Fibroblast of skin of abdomen (primary cell): ENCODE data around the gene DLK2.

Source experiments
- DNase-seq: peaks from one replicate; pipeline ENCODE4 v3.0.0-alpha.2; 2013

The DLK2 gene

DNA sequence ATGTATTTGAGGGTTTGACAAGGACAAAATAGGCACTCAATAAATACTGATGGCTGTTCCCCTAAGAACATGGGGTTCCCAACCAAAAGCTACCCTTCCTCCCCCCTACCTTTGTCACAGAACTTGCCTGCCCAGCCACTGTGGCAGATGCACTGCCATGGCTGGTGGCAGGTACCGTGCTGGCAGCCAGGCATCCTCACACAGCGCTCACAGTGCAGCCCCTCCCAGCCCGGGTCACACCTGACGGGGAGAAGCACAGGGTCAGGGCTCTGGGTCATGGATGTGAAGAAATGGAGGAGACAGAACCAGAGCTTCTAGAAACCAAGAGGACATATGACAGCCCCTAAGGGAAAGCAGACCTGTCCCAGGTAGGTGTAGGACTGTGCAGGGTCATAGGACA is 2.5 kb downstream of the DLK2 start:
- DNase-seq, result no peak

DNA sequence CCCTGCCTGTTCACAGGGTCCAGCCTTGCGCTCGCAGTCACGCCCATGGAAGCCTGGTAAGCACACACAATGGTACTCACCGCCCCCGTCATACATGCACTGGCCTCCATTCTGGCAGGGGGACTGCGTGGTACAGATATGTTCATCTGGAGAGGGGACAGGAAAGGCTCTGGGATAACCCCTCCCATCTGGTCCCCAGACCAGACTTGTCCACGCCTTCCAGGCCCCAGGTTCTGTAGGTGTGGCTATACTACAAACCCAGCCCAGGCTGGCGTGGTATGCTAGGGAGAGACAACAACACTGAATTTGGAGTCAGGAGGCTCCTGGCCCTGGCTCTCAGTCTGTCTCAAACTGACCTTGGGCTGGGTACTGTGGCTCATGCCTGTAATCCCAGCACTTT is 3.4 kb downstream of the DLK2 start:
- no peak for DNase-seq

DNA sequence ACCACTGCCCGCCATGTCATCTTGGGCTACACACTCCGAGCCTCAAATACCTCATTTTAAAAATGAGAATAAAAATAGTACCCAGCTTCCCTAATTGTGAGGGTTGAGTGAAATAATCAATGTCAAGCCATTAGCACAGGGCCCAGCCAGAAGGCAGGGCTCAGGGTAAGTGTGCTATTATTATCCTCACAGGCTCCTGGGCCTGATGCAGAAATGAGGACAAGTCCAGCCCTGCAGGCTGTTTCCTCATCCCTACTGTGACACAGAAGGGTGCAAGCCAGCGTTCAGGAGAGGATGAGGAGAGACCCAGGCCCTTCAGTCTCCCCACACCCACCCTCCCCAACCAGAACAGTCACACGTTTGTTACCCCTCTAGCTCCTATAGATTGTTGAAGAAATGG is 4.0 kb downstream of the DLK2 start:
- no peak for DNase-seq

DNA sequence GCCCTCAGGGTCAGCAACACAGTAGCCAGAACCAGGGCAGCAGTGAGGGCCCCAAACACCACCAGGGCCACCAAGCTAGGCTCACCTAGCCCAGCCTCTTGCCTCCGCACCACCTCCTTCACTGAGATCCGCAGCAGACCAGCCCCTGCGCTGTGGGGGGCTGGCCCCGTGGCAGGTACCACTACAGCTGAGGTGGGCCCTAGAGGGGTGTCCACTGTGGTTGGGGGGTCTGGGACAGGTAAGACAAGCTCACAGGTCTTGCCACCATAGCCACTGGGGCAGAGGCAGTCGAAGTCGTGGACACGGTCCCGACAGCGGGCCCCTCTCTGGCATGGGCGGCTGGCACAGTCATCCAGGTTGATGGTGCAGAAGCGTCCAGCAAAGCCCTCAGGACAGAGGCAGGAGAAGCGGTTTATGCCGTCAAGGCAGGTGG is 4.6 kb downstream of the DLK2 start:
- DNase-seq, result no peak

DNA sequence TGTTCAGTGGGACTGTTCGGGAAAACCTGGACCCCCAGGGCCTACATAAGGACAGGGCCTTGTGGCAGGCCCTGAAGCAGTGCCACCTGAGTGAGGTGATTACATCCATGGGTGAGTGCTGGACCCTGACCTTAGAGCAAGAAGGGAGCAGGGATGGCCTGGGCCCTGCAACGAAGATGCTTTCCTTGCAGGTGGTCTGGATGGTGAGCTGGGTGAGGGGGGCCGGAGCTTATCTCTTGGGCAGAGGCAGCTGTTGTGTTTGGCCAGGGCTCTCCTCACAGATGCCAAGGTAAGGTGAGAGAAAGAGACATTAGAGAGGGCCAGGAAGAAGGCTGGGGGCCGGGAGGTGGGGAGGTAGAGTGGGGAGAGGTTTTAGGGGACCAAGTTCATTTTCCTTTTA is 6.4 kb downstream of the DLK2 start:
- DNase-seq, result no peak

DNA sequence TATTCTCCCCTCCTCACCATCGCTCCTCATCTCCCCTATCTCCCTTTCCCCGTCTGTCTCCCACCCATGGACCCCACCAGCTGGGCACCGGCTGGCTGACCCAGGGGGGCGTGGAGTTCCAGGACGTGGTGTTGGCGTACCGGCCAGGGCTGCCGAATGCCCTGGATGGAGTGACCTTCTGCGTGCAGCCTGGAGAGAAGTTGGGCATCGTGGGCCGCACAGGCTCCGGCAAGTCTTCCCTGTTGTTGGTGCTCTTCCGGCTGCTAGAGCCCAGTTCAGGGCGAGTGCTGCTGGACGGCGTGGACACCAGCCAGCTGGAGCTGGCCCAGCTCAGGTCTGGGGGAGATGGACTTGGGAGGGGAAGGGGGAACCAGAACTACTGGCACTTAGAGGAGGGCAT is 7.7 kb downstream of the DLK2 start:
- no peak for DNase-seq

DNA sequence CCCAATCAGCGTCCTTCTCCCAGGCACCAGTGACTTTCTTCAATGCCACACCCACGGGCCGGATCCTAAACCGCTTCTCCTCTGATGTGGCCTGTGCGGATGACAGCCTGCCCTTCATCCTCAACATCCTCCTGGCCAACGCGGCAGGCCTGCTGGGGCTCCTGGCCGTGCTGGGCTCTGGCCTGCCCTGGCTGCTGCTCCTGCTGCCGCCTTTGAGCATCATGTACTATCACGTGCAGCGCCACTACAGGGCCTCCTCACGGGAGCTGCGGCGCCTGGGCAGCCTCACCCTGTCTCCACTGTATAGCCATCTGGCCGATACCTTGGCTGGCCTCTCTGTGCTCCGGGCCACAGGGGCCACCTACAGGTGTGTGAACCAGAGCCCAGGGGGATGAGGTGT is 9.8 kb downstream of the DLK2 start:
- no peak for DNase-seq

DNA sequence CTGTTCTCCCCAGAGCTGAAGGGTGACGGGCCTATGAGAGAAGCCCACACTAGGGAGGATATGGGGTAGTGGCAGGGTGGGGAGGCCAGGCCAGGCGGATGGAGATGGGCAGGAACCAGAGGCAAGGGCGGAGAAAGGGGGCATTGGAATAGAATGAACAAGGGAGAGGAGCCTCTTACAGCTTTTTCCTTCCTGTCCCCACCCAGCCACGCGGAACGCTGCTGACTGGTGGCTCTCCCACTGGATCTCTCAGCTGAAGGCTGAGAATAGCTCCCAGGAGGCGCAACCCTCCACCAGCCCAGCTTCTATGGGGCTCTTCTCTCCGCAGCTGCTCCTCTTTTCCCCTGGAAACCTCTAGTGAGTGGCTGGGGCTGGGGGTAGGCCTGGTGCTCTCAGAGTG is 10.8 kb downstream of the DLK2 start:
- no peak for DNase-seq

DNA sequence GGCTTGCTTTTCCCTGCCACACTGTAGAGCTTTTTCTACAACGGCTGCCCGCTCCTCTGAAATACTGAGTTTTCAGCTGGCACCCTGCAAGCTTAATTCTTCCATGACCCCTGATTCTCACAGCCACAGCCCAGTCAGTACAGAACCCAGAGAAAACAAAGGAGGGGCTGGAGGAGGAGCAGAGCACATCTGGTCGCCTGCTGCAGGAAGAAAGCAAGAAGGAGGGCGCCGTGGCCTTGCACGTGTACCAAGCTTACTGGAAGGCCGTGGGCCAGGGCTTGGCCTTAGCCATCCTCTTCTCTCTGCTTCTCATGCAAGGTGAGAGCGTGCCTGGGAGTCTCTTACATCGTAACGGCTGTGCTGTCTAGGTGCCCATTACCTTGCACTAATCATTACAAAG is 11.3 kb downstream of the DLK2 start:
- DNase-seq, result no peak

DNA sequence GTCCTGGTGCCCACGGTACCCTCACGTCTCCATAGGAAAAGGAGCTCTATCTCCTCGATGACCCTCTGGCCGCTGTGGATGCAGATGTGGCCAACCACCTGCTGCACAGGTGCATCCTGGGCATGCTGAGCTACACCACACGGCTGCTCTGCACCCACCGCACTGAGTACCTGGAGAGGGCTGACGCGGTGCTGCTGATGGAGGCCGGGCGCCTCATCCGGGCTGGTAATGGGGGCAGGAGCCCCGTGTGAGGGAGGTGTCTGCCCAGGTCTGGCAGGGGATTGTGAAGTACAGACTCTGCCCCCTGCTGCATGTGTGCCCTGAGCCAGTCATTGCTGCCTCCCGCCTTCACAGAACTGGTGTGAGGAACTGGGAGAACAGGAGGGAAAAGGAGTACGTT is 12.4 kb downstream of the DLK2 start:
- DNase-seq, result no peak

DNA sequence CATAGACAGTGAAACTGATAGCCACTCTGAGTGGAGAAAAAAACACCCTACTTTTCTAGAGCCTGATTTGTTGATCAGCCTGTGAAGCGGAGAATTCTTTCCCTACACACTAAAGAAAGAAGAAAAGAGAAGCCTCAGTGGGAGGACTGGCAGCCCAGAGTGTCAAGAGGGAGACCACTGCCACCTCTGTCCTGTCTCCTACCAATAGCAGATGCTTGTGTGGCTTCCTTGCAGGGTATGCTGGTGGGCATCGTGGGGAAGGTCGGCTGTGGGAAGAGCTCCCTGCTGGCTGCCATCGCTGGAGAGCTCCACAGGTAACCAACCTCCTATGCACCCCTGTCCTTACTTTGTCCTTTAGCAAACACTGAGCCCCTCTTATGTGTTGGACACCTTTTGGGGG is 17.6 kb downstream of the DLK2 start:
- DNase-seq, result no peak

DNA sequence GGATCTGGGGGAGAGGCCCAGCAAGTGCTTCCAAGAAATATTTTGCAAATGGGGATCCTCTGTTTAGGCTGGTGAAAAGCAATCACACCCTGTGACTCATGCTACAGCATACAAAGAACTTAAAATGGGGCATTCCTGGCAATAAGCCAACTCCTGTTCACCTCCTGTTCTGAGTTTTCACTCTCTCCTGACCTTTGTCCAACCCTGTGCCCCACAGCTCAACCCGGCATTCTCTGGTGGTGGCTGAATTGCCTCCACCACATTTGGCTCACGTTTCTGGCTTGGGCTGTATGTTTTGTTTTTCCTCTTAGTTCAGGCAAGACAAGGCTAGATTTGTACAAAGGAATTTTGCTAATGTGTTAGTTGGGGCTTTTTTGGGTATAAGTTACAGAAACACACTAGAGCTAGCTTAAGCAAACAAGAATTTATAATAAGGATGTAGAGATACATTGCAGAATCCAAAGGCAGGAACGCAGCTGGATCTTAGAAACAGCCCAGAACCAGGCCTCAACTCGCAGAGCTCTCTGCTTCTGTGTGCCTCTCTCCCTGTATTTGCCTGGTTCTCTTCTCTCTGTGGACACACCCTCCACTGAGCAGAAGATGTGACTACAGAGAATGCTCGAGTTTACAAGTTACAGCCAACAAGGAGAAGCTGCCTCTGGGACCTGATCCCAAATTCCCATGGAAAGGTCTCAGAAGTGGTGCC is 18.6 kb downstream of the DLK2 start:
- peak; percentile 67 for DNase-seq

DNA sequence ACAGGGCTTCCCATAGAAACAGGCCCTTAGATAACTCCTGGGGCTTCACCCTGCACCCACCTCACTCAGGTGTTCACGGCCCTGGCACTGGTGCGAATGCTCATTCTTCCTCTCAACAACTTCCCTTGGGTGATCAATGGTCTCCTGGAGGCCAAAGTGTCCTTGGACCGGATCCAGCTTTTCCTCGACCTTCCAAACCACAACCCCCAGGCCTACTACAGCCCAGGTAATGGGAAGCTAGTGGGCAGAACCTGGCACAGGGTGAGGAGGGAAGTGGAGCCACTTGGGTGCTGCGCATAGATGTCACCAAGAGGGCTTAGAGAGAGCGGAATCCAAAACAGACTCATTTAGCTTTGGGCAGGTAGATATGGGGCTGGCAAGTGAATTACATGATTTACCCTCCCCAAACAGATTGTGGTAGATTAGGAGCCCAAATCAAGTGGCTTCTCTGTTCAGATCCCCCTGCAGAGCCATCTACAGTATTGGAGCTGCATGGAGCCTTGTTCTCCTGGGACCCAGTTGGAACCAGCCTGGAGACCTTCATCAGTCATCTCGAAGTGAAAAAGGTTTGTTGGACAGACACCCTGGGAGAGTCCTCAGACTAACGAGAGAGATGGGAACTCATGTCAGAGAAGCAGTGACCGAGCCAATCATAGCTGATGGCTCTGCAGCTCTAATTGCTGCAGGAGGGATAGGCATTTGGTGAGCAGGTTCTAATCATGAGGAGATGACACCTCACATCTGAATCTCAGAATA is 19.5 kb downstream of the DLK2 start:
- no peak for DNase-seq

DNA sequence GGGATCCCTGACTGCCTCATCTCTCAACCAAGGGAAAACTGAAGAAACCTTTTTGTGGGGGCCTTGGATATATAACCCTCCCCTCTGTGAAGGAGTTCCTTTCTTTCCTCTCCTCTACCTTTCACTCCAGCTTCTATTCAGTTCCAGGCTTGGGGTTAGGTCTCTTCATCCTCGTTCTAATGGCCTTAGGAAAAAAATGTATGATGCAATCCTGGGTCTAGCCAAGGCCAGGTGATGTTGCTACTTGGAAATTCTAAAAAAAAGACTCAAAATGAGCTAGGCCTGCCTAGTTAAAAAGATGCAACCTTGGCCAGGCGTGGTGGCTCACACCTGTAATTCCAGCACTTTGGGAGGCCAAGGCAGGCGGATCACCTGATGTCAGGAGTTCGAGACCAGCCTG is 20.4 kb downstream of the DLK2 start:
- no peak for DNase-seq

DNA sequence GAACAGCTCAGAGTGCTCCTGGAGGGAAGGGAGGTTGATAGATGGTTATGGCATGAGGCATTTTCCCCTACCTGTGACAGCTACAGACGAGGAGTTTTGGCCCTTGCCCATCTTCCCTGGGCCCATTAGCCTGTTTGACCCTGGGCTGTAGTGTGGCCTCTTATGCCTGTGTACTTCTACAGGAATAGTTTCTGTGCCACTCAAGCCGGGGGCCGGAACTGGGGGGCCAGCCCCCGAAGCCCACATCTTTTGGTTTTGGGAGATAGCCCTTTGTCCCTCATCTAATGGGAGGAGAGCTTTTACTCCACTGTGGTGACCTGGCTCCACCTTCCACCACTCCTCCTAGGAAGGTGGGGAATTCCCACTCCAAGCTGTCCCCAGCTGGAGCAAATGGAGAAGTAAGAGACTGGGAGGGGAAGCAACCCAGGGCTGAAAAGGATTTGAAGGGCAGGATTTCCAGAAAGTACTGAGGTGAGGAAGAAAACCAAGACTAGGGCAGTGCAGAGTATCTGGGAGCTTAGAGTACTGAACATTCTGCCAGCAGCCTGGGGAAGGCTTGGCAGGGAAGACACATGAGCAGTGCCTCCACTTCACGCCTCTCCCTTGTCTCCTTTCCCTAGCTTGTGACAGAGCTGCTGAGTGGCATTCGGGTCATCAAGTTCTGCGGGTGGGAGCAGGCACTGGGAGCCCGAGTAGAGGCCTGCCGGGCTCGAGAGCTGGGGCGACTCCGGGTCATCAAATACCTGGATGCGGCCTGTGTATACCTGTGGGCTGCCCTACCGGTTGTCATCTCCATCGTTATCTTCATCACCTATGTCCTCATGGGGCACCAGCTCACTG is 21.1 kb downstream of the DLK2 start:
- no peak for DNase-seq

DNA sequence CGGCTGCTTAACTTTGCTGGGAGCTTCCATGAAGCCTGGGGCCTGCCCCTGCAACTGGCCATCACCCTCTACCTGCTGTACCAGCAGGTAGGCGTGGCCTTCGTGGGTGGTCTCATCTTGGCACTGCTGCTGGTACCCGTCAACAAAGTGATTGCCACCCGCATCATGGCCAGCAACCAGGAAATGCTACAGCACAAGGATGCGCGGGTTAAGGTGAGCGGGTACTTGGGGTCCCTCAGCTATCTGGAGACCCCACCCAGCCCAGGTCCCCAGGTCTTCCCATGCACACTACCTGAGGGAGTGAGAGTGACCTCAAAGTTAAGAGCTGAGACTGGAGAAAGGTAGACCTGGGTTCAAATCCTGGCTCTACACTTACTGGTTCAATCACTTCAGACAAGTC is 22.2 kb downstream of the DLK2 start:
- no peak for DNase-seq

DNA sequence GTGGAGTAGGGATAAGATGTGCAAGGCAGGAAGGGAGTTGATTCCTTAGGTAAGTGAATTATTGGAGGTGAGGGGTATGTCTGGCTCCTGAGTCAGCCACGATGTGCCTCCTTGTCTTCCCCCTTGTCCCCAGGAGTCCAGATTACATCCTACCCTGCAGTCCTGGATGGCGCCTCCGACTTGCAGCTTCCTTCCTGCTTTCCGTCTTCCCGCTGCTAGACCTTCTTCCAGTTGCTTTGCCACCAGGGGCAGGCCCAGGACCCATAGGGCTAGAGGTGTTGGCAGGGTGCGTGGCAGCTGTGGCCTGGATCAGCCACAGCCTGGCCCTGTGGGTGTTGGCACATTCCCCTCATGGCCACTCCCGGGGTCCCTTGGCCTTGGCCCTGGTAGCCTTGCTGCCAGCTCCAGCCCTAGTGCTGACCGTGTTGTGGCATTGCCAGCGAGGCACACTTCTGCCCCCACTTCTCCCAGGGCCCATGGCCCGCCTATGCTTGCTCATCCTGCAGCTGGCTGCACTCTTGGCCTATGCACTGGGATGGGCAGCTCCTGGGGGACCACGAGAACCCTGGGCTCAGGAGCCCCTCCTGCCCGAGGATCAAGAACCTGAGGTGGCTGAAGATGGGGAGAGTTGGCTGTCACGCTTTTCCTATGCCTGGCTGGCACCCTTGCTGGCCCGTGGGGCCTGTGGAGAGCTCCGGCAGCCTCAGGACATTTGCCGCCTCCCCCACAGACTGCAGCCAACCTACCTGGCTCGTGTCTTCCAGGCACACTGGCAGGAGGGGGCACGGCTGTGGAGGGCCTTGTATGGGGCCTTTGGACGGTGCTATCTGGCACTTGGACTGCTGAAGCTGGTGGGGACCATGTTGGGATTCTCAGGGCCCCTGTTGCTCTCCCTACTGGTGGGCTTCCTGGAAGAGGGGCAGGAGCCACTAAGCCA is 23.1 kb downstream of the DLK2 start:
- no peak for DNase-seq

DNA sequence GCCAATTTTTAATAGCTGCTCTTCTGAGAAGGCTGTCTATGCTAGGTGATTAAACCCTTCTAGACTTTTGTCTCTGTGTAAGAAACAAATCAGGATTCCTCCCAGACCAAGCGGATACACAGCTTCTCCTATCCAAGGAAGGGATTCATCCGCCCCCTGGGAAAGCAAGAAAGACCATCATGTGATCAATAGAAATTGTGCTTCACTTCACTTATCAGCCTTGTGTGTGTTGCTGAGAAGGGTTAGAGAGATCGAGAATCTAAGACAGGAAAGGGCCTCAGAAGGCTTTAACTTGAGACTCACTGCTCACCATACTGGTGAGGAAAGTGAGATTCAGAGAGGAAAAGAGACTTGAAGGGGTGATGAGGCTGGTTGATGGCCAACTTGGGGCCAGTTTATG is 26.5 kb downstream of the DLK2 start:
- no peak for DNase-seq

DNA sequence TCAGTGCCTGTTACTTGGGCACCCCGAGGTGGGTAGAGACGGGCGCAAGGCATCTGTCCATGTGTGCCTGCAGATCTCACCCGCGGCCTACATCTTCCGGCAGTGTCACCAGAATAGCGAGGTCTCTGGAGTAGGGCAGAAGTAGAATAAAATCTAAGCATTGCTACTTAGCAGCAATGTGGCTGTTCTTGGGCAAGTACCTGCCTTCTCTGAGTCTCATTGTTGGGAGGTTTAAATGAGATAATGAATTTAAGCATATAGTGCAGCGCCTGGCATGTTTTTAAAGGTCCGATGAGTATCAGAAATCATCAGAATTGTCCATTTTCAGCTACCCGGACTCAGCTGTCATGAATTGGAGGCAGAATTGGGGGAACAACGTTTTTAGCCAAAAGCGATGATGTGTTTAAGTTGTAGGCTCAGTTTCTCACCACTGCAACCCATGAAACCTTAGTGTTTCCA is 27.2 kb downstream of the DLK2 start:
- no peak for DNase-seq

DNA sequence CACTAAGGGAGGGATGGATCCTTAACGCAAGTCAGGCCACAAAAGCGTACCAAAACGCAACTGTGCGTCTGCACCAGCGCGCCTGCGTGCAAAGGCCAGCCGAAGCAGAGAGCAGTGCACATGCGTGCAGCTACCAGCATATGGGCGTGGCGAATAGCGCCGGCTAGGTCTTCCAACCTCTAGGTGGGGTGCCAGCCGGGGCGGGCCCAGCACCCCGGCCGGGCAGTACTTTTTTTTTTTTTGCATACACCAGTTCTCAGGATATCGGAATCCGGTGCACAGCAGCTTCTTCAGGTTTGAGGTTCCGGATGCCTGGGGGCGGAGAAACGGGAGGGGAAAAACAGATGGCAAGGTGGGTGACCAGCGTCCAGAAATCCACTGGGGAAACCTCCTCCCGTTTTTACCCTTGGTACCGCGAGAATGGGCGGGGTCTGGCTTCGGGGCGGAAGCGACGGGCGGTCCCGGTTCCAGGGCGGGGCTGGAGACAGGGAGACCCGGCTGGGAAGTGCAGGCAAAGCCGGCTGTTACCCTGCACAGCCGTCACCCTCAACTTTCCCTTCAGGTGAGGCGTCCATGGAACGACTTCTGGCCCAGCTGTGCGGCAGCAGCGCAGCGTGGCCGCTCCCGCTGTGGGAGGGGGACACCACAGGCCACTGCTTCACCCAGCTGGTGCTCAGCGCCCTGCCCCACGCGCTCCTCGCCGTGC is 27.8 kb downstream of the DLK2 start, which contains the start of gene ABCC10:
ABCC10 (plus strand) TSS at position 136 of the 706 bp plus-strand sequence; CDS start at position 574, 438 bp downstream.
- DNase-seq, result peak; percentile 97

DNA sequence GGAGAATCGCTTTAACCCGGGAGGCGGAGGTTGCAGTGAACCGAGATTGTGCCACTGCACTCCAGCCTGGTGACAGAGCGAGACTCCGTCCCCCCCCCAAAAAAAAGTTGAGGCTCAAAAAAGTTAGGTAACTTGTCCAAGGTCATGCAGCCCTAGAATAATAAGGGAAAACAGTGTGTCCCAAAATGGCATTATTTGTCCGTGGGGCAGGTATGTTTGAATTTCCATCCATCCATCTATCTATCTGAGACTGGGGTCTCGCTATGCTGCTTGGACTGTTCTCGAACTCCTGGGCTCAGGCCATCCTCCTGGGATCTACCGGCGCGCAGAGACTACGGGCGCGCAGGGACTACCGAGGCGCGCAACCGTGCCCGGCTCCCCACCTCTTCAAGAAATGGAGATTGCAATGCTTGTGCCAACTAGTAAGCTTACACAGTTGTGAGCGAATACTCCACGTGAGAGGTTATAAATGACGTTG is 28.4 kb downstream of the DLK2 start:
- no peak for DNase-seq
